T-helper 2 cell (primary cell): Measurements from ENCODE around the gene ADNP2.

ENCODE experiments used
- DNase-seq, 5 experiments: peaks; one replicate each; pipeline versions ENCODE4 v3.0.0 to v3.0.0-alpha.2; 2012 to 2022

The ADNP2 gene

DNA sequence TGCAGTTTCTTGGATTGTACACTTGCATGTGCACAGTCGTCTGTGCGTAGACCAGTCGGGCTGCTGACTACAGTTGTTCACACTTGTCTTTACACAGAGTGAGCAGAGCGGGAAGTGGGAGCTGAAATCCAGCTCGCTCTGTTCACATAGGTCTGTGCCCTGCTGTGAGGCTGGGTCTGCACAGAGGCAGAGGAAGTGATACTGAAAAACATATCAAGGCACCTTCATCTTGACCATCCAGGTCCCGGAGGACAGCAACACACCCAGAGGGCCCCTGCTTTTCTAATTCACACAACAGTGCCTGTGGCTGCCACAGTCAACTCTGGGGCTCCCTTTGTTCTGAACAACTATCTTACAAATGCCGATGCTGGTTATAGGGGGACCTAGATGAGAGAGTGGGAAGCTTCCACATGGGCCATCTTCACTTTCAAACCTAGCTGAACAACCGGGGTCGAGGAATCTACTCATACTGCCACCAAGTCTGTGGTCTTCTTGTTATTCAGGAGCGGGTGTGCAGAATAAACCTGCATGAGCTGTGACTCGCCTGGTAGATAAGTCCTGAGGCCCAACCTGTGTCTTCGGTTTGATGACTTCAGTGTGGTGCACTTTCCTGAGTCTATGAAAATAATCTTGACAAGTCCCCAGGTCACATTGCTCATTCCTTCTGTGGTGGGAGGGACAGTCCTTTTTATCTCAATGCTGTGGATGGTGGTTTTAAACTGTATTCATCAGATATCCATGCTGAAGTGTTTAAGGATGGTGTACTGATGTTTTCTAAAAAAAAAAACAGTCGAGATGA is 3.5 kb upstream of the ADNP2 start:
- DNase-seq, result peak in 1 of 5 experiments; percentile 13

DNA sequence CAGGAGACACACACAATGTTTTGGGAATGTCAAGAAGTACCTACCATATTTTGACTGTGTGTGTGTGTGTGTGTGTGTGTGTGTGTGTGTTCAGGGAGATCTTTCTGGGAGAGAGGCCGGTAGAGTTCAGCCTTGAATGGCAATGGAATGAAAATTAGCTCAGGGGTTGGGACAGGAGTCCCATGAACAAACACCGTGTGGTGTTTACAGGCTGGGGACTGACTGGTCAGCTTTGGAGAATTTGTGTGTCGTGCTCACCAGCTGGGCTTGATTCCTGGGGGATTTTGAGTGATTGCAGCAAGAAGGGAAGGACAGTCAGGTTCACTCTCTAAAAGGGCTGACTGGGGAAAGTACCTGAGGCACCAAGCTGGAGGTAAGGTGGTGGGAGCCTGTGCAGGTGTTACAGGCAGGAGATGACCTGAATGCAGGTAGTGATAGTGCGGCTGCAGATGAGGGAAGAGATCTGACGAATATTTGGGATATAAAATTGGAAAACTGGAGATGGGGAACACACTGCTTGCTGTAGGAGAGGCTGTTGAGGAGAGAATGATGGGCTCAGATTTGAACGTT is 2.5 kb upstream of the ADNP2 start:
- no peak for DNase-seq

DNA sequence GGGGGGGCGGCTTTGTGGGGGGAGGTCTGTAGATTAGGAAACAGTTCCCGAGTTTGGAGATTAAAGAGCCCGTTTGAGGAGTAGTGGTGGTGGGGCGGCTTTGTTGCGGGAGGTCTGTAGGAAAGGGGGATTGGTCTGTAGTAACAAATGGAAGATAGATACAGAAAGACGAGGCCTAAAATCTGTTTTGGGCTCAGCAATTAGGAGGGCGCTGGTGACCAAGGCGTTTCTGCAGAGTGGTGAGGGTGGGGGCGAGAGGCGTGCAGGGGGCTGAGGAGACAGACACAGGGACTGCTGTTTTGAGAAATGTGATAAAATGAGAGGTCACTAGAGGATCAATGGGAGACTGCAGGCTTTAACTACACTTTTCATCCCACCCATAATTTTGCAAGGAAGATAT is 1.6 kb upstream of the ADNP2 start:
- DNase-seq, result peak in 1 of 5 experiments; percentile 6

DNA sequence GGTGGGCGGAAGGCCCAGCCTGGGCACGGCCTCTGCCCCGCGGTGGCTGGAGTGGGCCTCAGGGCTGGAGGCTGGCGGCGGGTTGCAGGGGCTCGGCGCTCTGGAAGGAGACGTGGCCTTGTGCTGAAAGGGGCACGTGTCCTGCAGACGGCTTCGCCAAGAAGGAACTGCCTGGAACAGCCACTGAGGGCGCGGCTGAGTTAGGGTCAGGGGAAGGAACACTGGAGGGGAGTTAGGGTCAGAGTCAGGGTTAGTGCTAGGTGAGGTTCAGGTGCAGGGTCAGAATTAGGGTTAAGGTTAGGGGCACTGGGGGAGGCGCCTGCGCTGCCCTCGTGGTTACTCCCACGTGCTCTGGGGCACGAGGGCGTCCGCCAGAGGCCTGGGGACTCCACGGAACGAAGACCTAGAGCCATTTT is 933 bp upstream of the ADNP2 start:
- DNase-seq, result no peak

DNA sequence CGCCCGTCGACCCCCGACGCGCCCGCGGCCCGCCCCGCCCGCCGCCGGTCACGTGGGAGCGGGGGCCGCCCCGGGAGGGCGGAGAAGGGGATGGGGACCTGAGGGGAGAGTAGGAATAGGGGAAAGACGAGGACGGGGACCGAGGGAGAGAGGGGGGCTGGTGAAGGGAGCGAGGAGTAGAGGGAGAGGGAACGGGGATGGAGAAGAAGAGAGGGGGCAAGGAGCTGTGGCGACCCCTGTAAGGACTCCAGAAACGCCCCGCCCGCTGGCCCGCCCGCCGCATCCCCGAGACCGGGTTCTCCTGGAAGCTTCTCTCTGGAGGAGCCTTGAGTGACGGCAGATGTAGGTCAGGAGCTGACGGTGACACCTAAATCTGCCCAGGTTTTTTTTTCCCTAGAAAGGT is 615 bp downstream of the ADNP2 start:
- DNase-seq, result no peak

DNA sequence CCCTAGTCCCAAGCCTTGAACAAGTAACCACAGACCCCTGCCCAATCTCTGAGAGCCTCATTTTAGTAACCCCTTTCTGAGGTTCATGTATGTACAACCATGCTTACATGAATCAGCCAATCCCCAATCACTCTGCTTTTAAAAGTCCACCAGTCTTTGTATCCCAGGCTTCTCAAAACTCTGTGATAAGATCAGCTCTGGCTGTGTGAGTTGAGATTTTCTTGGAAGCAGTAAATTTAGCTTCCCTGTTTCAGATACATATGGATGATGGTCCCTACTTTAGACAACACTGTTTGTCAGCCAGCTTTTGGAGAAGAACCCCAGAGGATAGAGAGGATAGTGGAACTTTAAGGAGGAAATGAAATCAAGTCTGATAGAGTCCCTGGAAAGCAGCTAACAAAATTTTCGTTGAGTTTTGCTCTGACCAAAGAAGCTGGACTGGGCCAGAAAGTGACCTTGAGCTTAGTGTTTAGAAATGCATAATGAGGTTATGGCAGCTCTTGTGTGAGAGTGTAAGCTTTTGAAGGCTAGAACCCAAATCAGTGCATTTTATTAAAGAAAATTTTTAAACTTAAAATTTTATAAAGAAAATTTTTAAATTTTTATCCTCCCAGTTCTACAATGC is 3.7 kb downstream of the ADNP2 start:
- no peak for DNase-seq

DNA sequence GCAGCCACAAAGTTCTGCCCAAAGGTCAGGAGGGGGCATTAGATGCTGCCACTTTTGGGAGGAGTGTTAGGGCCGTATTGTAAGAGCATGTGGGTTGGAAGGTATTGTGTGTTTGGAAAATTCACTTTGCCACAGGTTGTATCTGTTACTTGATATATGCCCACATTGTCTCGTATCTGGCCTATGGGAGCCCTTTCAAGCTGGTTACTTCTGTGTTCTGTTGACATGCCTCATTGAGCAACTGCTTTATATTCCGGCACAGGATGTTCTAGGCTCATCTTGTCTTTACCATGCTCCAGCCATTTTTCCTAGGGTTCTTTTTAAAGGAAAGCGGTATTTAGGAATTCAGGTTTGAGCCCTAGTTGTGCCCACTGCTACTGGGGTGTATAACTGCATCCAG is 6.0 kb downstream of the ADNP2 start:
- no peak for DNase-seq

DNA sequence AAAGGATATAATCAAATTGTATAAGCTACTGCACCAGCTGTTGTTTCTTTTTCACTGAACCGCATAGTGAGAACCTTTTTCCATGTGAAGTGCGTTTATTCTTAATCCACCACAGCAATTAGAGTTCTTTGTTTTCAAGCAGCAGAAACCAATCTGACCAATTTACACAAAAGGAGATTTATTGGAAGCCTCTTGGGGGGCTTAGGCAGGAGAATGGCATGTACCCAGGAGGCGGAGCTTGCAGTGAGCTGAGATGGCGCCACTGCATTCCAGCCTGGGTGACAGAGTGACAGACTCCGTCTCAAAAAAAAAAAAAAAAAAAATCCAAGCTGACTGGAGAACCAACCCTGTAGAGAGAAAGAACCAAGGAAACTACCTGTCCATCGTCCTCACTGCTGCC is 10.0 kb downstream of the ADNP2 start:
- no peak for DNase-seq

DNA sequence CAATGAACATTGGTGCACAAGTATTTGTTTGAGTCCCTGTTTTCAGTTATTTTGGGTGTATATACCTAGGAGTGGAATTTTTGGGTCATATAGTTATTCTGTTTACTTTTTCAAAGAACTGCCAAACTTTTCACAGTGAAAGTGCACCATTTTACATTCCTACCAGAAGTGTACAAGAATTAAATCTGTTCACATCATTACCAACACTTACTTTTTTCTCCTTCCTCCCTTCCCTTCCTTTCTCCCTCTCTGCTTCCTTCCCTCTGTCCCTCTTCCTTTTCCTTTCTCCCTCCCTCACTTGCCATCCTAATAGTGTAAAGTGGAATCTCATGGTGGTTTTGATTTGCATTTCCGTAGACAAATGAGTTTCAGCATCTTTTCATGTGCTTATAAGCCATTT is 11.9 kb downstream of the ADNP2 start:
- DNase-seq, result no peak

DNA sequence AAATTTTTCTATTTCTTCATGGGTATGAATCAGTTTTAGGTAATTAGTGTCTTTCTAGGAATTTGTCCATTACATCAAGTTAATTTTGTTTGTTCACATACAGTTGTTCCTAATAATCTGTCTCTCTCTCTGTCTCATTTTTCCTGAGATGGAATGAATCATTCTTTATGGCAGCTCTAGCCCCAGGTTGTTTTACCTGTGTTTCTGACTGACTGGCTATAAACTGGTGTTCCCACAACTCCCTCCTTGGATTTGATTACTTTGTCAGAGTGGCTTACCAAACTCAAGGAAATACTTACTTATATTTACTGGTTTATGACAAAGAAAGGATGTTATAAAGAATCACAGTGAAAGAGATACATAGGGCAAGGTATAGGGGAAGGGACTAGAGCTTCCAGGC is 15.1 kb downstream of the ADNP2 start:
- no peak for DNase-seq

DNA sequence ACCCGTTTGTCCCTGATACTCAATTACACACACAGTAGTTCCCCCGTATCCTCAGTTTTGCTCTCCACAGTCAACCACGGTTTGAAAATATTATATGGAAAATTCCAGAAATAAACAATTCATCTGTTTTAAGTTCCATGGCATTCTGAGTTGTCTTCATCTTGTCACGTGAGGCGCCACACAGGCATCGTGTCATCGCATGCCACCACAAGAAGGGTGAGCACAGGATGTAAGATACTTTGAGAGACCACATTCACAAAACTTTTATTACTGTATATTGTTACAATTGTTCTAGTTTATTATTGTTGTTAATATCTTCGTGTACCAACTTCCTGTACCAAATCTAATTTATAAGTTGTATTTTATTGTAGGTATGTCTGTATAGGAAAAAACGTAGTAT is 17.7 kb downstream of the ADNP2 start:
- DNase-seq, result peak in 1 of 5 experiments; percentile 39

DNA sequence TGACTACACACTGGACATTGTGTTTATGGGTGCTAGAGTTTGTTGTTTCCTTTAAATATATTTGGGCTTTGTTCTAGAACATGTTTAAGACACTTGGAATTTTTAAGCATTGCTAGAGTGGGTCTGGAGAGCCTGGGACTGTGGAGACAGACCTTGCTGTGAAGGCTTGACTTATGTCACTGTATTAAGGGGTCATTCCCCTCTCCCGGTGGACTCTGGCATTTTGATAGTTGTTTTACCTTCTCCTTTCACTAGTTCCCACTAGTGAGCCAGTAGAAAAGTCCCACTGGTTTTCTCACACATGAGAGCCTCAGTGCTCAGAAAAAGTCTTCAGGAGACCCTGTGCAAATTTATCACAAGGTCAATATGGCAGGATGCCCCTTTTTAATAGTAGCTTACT is 18.6 kb downstream of the ADNP2 start:
- no peak for DNase-seq

DNA sequence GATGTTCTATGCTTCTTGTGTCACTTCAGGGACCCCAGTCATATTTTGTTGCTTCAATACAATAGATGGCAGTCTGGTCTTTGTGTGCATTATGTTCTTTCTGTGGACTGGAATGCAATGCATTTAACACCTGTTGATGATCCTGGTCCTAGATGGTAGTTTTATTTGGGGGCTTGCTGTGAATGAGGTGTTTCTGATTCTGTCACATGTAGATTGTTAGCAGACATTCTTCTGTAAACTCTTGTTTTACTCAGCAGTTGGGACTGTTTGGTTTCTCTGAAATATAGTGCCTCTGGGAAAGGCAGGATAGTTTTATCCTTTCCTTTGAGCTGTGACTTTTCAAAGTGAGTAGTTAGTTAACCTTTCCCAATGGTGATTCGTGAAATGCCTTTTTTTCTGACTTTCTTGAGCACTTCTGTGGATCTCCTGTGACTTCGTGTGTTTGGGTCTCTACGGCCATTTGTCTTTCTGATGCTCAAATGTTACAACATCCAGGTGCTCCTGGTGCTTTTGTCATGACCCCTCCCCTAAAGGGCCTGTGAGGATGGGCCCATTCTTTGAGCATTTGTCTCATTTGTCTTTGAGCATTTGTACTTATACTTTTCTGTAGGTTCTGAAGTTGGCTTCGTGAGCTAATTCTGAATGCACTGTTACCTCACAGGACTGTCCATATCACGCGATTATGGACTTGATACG is 20.8 kb downstream of the ADNP2 start:
- DNase-seq, result no peak

DNA sequence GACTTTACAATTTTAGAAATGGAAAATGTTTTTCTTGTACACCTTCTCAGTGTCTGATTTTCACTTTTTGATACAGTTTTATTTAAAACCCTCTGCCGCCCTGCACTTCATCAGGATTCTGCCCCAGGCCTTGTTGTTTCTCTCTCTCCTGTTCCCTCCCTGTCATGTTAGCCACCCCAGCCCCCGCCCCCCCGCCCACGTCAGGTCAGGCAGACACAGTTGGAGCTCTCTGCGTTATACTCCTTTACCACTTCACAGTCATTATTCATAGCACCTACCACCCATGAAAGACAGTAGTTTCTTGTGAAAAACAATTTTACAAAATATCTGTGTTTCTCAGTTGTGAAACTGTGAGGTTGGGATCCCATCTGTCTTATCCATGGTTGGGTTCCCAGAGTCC is 21.5 kb downstream of the ADNP2 start:
- DNase-seq, result no peak

DNA sequence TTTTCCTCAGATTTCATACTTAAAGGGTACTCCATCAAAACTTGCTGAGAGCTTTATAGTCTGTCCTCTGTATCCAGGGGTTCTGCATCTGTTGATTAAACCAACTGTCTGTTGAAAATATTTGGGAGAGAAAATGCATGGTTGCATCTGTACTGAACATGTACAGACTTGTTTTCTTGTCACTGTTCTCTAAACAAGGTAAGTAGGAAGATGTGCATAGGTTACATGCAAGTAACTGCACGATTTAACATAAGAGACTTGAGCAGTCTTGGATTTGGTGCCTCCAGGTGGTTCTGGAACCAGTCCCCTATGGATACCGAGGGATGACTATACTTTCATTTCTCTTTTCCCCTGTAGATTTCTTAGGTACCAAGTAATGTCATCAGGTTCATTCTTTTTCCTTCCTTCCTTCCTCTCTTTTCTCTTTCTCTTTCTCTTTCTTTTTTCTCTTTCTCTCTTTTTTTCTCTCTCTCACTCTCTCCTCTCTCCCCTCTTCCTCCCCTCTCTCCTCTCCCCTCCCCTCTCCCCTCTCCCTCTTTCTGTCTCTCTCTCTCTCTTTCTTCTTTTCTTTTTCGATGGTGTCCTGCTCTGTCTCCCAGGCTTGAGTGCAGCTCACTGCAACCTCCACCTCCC is 23.2 kb downstream of the ADNP2 start:
- DNase-seq, result no peak

DNA sequence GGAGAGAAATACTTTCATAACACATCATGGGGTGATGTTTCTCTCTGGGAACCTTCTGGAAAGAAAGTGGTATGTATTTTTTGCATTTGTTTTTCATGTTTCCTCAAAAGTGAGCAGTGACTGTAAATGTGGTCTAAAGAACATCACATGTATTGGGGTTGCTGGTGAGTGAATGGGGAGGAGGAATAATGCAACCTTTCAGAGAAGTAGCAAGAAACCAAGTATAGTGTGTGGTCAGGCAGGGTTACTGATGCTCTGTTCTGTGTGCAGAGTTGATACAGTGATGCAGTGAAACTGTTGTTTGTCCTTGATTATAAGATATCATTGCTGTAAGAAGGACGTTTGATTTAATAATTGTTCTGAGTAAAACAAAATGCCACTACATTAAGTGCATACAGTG is 24.1 kb downstream of the ADNP2 start:
- DNase-seq, result peak in 1 of 5 experiments; percentile 39

DNA sequence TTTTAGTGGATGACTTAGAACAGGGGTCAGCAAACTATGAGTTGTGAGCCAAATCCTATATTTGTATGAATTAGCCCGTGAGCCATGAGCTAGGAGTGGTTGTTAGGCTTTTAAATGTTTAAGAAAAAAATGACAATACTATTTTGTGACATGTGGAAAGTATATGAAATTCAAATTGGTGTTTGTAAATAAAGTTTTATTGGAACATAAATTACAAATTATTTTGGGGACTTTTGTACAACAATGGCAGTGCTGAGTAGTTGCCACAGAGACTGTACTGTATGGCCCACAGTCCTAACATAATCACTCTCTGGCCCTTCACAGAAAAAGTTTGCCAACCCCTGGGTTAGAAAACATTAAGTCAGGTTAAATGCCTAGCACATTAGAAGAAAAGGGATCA is 26.1 kb downstream of the ADNP2 start:
- no peak for DNase-seq

DNA sequence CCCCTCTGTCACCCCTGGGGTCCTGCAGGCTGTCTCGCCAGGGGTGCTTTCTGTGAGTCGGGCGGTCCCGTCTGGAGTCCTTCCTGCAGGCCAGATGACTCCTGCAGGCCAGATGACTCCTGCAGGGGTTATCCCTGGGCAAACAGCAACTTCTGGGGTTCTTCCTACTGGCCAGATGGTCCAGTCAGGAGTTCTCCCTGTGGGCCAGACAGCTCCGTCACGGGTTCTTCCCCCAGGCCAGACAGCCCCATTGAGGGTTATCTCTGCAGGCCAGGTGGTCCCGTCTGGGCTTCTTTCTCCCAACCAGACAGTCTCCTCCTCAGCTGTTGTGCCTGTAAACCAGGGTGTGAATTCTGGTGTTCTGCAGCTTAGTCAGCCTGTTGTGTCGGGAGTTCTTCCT is 27.6 kb downstream of the ADNP2 start:
- DNase-seq, result no peak

DNA sequence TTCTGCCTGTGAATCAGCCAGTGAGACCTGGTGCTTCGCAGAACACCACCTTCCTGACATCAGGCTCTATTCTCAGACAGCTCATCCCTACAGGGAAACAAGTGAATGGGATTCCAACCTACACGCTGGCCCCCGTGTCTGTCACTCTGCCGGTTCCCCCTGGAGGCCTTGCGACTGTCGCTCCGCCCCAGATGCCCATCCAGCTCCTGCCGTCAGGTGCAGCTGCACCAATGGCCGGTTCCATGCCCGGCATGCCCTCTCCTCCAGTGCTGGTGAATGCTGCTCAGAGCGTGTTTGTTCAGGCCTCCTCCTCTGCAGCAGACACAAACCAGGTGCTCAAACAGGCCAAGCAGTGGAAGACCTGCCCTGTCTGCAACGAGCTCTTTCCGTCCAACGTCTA is 28.1 kb downstream of the ADNP2 start:
- no peak for DNase-seq

DNA sequence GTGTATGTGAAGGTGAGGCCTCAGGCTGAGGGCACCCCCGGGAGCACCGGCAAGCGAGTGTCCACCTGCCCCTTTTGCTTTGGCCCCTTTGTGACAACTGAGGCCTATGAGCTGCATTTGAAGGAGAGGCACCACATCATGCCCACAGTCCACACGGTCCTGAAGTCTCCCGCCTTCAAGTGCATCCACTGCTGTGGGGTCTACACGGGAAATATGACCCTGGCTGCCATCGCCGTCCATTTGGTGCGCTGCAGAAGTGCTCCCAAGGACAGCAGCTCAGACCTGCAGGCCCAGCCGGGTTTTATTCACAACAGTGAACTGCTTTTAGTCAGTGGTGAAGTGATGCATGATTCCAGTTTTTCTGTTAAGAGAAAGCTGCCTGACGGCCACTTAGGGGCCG is 28.9 kb downstream of the ADNP2 start:
- no peak for DNase-seq

DNA sequence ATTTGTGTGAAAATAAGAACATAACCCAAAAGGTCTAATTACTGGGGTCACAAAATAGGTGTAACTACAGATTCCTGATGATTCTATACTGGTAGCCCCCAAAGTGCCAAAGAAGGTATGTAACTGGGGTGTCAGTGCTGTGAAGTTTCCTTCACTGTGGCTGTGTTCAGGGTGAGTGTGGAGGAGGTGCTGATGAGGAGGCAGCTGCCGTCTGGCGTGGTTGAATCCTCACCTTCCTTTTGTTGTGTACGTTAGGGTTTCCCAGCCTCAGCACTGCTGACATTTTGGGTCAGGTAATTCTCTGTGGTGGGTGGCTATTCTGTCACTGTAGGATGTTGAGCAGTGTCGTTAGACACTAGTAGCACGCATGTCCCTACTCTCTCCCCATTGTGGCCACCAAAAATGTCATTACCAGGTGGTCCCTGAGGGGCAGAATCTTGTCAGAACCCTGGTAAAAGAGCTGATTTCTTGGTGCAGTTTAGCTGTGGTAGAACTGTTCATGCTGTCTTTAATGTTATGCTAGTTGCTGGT is 31.5 kb downstream of the ADNP2 start:
- no peak for DNase-seq

DNA sequence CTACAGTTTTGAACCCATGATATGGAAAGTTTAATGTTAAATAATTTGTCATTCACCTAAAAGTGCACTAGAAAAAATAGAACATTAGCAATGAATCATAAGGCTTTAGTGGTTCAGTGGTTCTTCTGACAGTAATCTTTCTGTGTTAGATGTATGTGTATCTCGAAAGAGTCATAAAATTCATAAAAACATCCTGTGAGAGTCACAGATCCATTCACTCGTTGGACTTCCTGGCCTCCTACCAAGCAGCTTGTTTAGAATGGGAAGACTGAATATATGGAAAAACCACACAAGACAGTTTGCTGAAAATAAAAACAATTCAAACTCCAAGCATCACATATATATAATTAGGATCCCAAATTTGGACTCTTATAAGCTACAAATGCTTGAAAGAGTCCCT is 34.8 kb downstream of the ADNP2 start:
- DNase-seq, result no peak
